ENCODE measurements around the gene DYDC1. TPM values are rescaled to one million over a fixed set of nuclear protein-coding genes. Genes with fewer than 3 reads are reported as not detected.

DYDC1 gene
- total and polyA plus RNA-seq, 2 donors (not counting 3 experiments of a cell fraction or from before 2014, with no cell fraction given): not detected

DNA sequence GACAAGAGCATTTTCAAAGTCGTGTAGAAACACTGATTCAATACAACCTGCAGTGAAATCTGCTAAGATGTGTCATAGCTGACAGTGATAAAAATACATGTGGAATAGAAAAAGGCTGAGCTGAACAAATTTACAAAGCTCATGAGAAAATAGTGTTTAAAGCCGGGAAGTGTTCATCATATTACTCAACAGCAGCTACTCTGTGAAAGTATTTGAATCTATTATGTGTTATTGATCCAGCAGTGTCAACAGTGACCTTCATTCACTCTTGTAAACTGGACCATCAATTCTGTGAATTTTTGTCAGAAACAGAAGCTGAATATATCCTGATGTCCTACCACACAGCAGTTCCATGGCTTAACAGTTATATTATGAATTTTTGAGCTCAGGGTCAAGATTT lies 11.6 kb downstream of the DYDC1 start:
- H4K20me1 ChIP-seq (replicated peaks; ENCODE audit: control insufficient read depth, extremely low read depth, insufficient read depth, low read length): no peaks in the 10 kb centered on the region
- no peak overlapping the region for H3K27ac ChIP-seq (ENCODE audit: insufficient read depth, low read depth, low read length)
- dilution Hi-C loops (cut with MboI; ENCODE audit: extremely low pct_ligation_motif_present, low sequenced_read_pairs) (no loop called here), intact Hi-C loops (cut with micrococcal nuclease) (no loop called here)
- H3K4me2 ChIP-seq (ENCODE audit: insufficient read depth, low read length): no peak overlapping the region
- H2AFZ ChIP-seq (ENCODE audit: low read depth, low read length): no peak overlapping the region
- H3K9me3 ChIP-seq (replicated peaks; ENCODE audit: control insufficient read depth, insufficient read depth, low read length): no peaks in the 10 kb centered on the region
- peaks cover 1 to 2% of the 10 kb centered on the region in 2 experiments for H3K27me3 ChIP-seq (ENCODE audit: control insufficient read depth in 2 of 2, insufficient read depth in 2 of 2, low read length in 2 of 2)
- ChIA-PET CTCF (interaction anchor here (1.4 kb wide), 1 partner anchor 33 kb away, joined by 3 read pairs; no protein-coding TSS in a partner anchor), POLR2A (no interaction called here)
- FAIRE-seq (no peak), DNase-seq (ENCODE audit: low read depth, low spot score) (no peak)
- no peaks in the 10 kb centered on the region for H3K4me1 ChIP-seq (ENCODE audit: control insufficient read depth, extremely low read depth, insufficient read depth, low read length)
- H3K9me1 ChIP-seq (replicated peaks; ENCODE audit: control insufficient read depth, extremely low read depth, insufficient read depth, low read length): no peaks in the 10 kb centered on the region
- H3K79me2 ChIP-seq (ENCODE audit: control insufficient read depth, insufficient read depth, low read length): no peaks in the 10 kb centered on the region
- TF ChIP-seq MYC (IDR thresholded peaks at IDR 0.05; ENCODE audit: low read depth, low read length): no peak
- no peak for TF ChIP-seq EZH2 (IDR thresholded peaks at IDR 0.05; ENCODE audit: borderline replicate concordance, low read depth, low read length, severe bottlenecking)
- TF ChIP-seq MAX (IDR thresholded peaks at IDR 0.05; ENCODE audit: insufficient read depth, insufficient read length): no peak
- no peak for TF ChIP-seq POLR2AphosphoS5 (IDR thresholded peaks at IDR 0.05; ENCODE audit: insufficient read depth, low read depth, low read length)
- no peak for TF ChIP-seq GATA2 (IDR thresholded peaks at IDR 0.05; ENCODE audit: insufficient read depth, insufficient read length, low read depth, low read length)
- no peak for TF ChIP-seq CTCF (IDR thresholded peaks at IDR 0.05; ENCODE audit: extremely low read depth in 1 of 2, insufficient read depth in 1 of 2, low read depth in 1 of 2, low read length in 2 of 2)
- no peak for TF ChIP-seq FOS (IDR thresholded peaks at IDR 0.05; ENCODE audit: borderline replicate concordance, insufficient read depth, low read length)
- no peak overlapping the region for H3K9ac ChIP-seq (replicated peaks; ENCODE audit: extremely low read depth, insufficient read depth, low read length)
- BruUV-seq (replicated peaks): no TSS peak
- no peaks in the 10 kb centered on the region for H3K36me3 ChIP-seq (ENCODE audit: control insufficient read depth in 2 of 2, extremely low read depth in 1 of 2, insufficient read depth in 2 of 2, low read length in 2 of 2)
- no peak overlapping the region for H3K4me3 ChIP-seq (replicated peaks in 1 of 3; ENCODE audit: insufficient read depth in 1 of 3, low read depth in 1 of 3, low read length in 3 of 3)

All from endothelial cell of umbilical vein (primary cell).